GM21619 (cell line): ENCODE measurements around the gene DLG1.
"Not testable (repeated sequence)": the region's sequence is repeated elsewhere in the genome, so short reads cannot be mapped to it uniquely, and the experiment has no call there.

Source experiments
- ATAC-seq: cut with Tn5 transposase; IDR thresholded peaks from one replicate; pipeline ENCODE4 v1.9.1; 2021; ENCODE audit not compliant: unreplicated experiment

The DLG1 gene

DNA sequence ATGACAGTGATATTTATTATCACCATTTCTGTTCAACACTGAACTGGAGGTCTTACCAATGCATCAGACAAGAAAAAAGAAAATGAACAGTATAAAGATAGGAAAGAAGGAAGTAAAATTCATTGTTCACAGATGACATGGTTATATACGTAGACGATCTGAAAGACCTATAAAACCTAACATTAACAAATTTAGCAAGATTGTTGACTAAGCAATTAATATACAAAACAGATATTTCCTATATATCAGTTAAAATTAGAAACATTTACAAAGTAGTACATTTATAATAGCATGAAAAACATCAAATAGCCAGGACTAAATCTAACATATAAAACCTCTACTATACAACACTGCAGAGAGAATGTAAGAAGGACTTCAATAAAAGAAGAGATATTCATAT, 176.0 kb downstream of the DLG1 start:
- no peak for ATAC-seq

DNA sequence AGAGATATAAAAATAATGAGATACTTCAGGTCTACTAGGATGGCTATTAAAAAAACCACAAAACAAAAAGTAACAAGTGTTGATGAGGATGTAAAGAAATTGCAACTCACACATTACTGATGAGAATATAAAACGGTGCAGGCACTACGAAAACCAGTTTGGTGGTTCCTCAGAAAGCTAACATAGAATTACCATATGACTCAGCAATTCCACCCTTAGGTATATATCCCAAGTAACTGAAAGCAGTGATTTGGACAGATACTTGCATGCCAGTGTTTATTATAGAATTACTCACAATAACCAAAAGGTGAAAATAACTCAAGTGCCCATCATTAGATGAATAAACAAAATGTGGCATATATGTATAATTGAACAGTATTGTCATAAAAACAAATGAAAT, 181.3 kb downstream of the DLG1 start:
- no peak for ATAC-seq

DNA sequence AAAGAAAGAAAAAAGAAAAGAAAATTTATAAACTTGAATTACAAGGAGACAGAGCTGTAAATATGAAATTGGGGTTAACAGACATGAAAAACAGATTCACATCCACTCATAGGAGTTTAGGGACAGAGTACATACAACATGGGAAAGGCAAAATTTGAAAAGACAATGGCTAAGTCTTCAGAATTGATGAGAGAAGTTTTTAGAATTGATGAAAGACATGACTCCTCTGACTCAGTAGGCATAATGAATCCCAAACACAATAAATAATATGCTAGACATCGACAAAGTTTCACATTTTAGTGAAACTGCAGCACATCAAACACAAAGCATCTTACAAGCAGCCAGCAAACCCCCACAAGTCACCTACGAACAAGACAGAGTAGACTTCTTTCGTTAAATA, 184.4 kb downstream of the DLG1 start:
- ATAC-seq = no peak

DNA sequence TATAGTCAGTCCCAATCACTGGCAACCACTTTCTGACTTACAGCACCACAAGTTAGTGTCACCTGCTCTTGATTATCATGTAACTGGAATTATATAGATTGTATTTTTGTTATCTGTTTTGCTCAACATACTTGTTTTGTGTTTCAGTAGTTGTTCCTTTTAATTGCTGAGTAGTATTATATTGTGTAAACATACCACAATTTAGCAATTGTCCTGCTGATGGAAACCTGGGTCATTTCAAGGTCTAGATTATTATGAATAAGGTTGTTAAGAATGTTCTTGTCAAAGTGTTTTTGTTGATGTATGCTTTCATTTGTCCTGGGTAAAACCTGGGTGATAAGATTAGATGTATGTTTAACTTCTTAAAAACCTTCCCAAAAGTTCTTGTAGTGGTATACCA, 186.7 kb downstream of the DLG1 start:
- ATAC-seq = no peak

DNA sequence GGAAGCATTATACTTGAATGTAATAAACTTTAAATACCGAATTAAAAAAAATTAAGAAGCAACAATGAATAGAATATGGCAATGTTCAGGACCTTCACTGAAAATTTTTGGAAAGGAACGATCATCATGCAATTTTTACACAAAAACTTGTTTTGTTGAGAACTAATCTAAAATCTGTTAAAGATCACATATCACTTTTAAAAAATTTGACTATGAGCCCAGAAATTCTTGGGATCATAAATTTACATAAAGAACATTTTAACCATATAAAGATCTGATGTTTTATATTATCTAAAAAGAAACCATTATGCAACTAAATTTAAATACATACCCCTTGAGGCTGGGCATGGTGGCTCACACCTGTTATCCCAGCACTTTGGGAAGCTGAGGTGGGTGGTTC, 192.6 kb downstream of the DLG1 start:
- ATAC-seq = no peak

DNA sequence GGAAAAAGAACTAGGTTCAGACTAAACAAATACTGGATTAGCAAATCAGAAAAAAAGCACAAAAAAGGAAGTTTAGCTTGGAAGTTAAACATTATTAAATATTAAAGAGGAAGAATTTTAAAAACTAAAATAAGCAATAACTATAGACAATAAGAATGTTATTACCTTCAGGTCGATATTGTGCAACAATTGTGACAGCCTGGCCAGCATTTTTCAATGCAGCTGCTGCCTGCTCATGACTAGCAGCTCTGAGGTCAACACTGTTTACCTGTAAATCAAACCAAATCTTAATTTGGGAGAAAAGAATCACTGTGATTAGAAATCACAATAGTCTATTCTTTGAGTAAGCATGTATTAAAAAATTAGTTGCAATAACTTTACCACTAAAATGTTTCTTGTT, 193.7 kb downstream of the DLG1 start:
- ATAC-seq = no peak

DNA sequence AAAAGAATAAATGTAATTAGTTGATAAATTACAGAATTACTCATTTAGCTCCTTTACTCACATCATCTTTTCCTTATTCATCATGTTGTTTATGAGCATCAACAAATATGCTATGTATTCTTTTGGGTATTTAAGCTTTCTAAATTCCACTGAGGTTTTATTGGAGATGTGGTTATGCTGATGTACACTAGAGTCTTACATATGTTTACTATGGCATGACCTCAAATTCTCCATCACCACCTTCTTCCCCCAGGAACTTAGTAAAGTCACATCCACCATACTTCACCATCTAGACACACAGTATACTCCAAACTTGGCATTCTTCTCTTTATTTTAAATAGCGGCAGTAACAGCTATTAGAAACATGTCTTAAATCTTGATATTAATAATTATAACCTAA, 194.6 kb downstream of the DLG1 start:
- ATAC-seq = no peak

DNA sequence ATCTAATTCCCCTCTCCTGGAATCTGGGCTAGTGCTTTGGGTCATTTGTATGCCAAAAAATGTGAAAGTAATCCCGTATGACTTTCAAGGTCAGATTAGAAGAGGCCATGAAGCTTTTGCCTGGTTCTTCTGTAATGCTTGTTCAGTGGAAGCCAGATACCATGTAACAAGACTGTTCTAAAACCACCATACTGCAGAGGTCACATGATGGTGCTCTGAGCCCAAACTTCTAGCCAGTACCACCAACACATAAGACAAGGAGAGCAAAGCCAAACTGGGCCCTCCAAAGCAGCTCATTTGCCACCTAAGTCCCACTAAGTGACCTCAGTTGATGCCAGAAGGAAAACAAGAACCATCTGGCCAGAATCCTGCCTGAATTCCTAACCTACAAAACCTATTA, 204.5 kb downstream of the DLG1 start:
- no peak for ATAC-seq

DNA sequence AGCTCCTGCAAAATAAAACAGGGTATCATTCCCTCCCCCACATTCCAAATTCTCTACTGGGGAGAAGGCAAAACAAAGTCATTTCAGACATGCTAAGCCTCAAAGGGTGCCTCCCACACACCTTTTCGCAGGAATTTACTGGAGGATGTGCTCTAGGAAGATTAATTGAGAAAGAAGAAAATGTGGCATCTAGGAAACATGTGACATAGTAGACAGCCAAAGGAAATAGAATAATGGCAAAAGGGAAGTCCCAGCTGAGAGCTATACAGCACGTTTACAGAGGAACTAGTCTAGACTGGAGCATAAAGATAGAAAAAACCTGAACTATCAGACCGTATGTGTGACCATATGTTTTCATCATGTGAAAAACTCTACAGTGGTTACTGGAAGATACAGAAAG, 210.0 kb downstream of the DLG1 start:
- no peak for ATAC-seq

DNA sequence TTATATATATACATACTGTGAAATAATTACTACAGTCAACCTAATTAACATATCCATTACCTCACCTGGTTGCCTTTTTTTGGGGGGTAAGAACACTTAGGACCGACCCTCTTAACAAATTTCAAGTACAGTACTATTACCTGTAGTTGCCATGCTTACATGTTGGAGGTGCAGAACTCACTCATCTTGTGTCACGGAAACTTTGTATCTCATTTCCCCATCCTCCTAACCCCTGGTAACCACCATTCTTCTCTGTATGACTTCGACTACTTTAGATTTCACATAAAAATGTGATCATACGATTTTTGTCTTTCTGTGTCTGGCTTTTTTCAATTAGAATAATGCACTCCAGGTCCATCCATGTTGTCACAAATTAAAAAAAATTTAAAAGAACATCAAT, 213.3 kb downstream of the DLG1 start:
- no peak for ATAC-seq

DNA sequence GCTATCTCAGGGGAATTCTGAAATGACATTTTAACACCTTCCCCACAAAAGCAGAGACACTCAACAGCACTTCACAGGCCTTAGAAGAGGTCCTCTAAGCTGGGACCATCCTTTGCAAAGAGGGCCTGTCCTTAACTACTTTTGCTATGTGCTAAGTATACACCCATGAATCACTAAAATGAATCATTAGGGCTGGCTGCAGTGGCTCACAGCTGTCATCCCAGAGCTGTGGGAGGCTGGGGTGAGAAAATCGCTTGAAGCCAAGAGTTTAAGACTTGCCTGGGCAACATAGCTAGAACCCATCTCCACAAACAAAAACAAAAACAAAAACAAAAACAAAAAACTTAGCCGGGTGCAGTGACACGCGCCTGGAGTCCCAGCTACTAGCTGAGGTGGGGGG, 214.9 kb downstream of the DLG1 start:
- no peak for ATAC-seq

DNA sequence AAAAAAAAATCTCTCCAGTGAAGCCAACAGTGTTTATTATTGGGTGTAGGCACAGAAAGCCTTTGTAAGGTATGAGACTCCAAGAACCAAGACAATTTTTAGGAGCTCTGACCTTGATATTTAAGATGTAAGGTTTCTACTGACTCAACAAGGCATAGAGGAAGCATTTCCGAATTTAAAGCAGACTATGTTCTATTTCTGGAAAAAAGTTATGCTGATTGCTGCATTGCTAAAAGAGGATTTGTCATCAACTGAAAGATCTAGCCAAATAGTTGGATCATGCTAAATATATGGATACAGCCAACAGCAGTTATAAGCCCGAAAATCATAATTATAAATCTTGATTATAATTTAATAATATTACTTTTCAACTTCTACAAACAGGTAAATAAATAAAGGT, 215.5 kb downstream of the DLG1 start:
- no peak for ATAC-seq

DNA sequence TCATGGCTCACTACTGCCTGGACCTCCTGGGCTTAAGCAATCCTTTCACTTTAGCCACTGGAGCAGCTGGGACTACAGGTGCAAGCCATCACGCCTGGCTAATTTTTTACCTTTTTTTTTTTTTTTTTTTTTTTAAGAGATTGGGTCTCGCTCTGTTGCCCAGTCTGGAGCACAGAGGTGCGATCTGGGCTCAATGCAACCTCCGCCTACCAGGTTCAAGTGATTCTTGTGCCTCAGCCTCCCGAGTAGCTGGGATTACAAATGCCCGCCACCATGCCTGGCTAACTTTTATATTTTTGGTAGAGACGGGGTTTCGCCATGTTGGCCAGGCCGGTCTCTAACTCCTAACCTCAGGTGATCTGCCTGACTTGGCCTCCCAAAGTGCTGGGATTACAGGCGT, 218.1 kb downstream of the DLG1 start:
- no peak for ATAC-seq

DNA sequence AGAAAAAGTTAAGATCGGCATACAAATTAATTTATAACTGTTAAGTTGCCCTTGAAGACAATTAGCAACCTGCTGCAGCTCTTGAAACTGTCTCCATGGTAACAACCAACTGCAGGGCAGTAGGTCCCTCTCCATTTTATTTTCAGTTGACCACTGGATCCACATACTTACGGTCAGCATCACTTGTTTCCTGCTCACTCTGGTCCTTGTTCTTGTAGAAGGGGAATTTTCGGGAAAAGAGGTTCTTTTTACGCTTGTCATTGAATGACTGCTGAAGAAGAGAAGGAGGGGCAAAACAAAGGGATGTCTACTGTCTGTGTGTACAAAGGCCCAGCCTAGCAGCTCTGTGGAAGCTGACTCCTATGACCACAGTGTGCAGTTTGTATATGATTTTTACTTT, 222.0 kb downstream of the DLG1 start:
- ATAC-seq = no peak

DNA sequence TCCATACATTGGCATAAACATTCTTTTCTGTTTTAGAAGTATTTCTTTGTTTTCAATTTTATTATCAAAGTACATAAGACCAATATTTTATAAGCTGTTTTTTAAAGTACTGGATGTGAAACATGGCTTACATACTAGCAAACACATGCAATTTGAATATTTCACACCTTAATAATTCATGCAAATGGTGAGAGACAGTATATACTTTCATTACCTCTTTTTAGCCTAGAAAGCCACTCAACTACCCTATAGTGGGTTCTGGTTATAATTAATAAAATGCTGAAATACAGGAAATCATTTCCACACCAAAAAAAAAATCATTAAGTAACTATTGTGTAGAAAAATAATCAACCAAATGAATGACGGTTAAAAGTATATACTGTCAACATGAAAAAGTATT, 230.3 kb downstream of the DLG1 start:
- ATAC-seq = no peak

DNA sequence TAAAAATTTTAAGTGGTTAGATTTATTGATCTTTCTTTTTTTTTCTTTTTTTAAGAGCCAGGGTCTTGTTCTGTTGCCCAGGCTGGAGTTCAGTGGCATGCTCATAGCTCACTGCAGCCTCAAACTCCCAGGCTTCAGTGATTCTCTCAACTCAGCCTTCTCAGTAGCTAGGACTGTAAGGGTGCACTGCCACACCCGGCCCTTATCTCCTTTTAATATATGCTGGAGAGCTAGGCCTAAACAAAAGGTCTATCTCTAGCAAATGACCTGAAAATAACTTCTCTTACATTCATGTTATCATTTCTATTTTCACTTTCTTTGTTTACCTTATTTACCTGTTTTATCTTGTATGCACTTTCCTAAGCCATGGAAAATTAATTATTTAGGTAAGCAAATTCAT, 233.6 kb downstream of the DLG1 start:
- no peak for ATAC-seq

DNA sequence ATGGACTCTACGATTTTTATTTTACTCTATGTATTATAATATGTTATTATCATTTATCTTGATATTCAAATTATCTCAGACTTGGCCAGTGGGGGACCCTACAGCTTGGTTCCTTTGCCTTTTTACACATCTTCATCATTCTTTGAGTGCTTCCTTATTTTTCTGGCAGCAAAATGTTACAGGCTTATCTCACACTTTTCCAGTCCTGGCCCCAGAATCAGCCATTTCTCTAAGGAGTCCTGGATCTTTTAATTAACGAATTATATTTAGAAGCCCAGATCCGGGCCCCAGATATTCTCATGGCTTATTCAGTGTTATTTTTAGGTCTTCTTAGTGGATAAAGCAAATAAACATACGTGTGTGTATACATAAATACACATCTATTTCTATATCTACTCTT, 236.0 kb downstream of the DLG1 start:
- ATAC-seq = no peak

DNA sequence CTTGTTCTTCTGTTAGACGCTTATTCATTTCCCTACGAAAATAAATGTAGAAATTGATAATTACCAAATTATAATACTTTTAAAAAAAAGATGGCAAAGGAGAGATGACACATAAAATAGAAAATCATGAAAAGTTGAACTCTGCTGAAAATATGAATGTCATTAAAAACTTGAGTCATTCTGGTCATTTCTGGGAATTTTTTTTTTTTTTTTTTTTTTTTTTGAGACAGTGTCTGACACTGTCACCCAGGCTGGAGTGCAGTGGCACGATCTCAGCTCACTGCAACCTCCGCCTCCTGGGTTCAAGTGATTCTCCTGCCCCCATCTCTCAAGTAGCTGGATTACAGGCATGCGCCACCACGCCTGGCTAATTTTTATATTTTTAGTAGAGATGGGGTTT, 246.8 kb downstream of the DLG1 start:
- ATAC-seq = not testable (repeated sequence)

DNA sequence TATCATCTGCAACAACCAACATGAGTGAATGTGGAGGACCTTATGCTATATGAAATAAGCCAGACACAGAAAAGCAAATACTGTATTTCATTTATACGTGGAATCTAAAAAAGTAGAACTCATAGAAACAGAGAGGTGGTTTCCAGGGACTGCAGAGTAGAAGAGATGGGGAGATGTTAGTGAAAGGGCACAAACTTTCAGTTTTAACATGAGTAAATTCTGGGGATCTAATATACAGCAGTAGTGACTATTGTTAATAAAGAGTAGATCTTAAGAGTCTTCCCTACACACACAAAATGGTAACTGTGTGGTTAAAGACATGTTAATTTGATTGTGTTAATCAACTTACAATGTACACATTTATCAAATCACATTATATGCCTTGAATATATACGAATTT, 247.9 kb downstream of the DLG1 start:
- peak; percentile 57 for ATAC-seq

DNA sequence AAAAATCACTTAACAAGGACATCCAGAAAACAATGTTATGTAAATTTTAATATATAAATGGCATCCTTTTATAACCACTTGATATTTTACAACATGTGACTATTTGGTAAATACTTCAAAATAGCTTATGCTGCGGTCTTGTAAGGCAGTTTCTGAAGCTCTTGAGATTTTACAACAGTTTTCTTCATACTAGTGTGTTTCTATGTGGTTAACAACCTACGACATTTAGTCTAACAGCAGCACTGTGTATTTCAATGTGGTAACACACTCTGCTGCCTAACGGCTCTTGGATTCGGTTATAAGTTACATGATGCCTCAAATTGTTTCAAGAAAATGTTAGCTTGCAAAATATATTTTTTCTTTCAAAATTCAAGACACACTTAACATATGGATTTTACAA, 255.9 kb downstream of the DLG1 start:
- ATAC-seq = no peak

DNA sequence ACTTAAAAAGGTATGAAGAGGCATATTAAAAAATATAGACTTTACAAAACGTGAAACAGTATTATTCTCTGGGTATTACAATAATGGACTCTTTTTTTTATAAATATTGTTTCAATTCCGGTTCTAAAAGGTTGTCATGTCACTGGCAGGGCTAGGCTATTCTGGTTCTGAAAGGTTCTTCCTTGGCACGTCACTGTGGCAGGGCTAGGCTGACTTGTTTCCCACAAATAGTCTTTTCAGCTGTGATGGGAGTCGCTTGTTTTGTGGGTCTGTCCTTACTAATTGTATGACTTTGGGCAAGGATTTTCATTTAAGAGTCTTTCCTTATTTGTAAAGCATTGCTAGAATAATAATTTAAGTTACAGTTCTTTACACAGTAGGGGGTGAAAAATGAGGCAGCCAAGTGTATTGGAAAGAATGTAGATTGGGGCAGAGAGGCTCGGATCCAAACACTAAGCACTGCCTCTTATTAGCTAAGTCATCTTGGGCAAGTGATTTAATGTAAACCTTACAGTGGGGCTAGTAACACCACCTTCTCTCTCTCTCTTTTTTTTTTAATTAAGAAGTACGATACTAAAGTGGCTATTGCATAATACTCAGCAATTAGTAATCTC, 256.4 kb downstream of the DLG1 start:
- no peak for ATAC-seq

DNA sequence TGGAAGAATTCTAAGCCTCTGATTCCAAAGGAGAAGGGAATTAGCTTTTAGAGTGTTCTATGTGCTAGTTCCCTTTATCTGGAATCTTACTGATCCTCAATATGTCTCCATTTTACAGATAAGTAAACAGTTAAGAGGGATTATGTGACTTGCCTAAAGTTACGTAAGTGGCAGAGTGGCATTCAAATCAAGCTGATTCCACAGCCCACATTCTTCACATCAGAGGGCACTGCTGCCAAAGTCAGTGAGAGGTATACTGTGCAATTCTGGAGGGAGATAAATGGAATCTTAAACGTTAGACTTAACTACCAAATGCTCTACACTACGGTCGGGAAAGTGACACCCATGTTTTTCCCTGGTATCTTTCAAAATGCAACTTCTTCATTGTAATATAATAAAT, 257.8 kb downstream of the DLG1 start:
- ATAC-seq = no peak

DNA sequence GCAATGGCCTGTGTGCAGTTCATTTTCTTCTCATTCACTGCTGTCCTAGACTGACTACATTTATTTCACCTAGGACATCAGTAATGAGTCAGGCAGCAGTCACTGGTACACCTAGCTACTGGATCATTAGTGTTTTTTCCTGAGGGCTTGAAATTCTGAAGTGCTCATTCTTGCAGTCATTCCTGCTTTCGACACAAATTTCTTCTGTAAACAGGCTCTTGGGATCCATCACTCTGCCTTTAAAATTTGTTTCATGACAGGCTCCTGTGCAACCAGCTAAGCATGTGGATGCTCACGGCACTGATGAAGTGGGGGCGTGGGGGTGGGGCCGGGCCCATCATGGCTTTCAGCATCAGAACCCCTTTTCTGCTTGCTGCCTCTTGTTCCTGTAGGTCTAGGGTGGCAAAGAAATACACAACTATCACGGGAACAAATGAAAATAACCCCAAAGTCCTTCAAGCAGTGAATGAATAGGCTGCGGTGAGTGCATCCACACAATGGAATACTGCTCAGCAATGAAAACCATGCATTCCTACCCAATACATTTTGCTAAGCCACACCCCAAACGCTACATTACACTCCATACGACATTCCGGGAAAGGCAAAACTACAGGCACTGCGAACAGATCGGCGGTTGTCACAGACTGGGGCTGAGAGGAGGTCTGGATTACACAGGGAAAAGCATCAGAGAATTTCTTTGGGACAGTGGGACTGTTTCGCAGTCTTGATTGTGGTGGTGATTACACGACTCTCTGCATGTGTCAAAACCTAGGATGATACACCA, 259.5 kb downstream of the DLG1 start:
- ATAC-seq = no peak
